H9 (cell line): ENCODE data around the gene DPH1. TPM values are rescaled to one million over a fixed set of nuclear protein-coding genes. Genes with fewer than 3 reads are reported as not detected.
A peak's percentile ranks its signal among the peaks of the same experiment; 100 is the strongest.

Experiments
- DNase-seq: peaks from one replicate; pipeline ENCODE4 v3.0.0-alpha.2; 2017
- H2AFZ ChIP-seq: one replicate; pipeline ENCODE4 v1.6.1; 2013; ENCODE audit warnings: mild to moderate bottlenecking, low read length, control low read depth, moderate library complexity
- H2AK5ac ChIP-seq: 2 replicates; pipeline ENCODE4 v1.6.1; 2013; ENCODE audit warnings: low read length, control low read depth, mixed read lengths; ENCODE audit not compliant: insufficient read length
- H2BK120ac ChIP-seq: one replicate; pipeline ENCODE4 v1.6.1; 2013; ENCODE audit warnings: low read depth, mild to moderate bottlenecking, low read length, control low read depth, inconsistent platforms; ENCODE audit not compliant: poor library complexity, severe bottlenecking
- H2BK12ac ChIP-seq: 2 replicates; pipeline ENCODE4 v1.6.1; 2013; ENCODE audit warnings: low read length, control low read depth, mixed read lengths, low read depth; ENCODE audit not compliant: insufficient read length
- H2BK15ac ChIP-seq: 2 replicates; pipeline ENCODE4 v1.6.1; 2013; ENCODE audit warnings: low read depth, low read length, control low read depth
- H2BK20ac ChIP-seq: one replicate; pipeline ENCODE4 v1.6.1; 2013; ENCODE audit warnings: low read depth, mild to moderate bottlenecking, low read length, control low read depth, inconsistent platforms; ENCODE audit not compliant: poor library complexity, severe bottlenecking
- H2BK5ac ChIP-seq: 2 replicates; pipeline ENCODE4 v1.6.1; 2013; ENCODE audit warnings: low read length, control low read depth, mixed read lengths; ENCODE audit not compliant: insufficient read length
- H3K14ac ChIP-seq: 2 replicates; pipeline ENCODE4 v1.6.1; 2013; ENCODE audit warnings: low read length, control low read depth; ENCODE audit not compliant: insufficient read depth
- H3K18ac ChIP-seq: 2 replicates; pipeline ENCODE4 v1.6.1; 2013; ENCODE audit warnings: low read depth, mild to moderate bottlenecking, mixed read lengths, low read length, control low read depth; ENCODE audit not compliant: insufficient read length
- H3K23ac ChIP-seq: 2 replicates; pipeline ENCODE4 v1.6.1; 2013; ENCODE audit warnings: low read length, control low read depth, mixed read lengths, low read depth; ENCODE audit not compliant: insufficient read length
- H3K23me2 ChIP-seq: 2 replicates; pipeline ENCODE4 v1.6.1; 2013; ENCODE audit warnings: low read depth, mild to moderate bottlenecking, mixed read lengths, low read length, control low read depth; ENCODE audit not compliant: insufficient read length, poor library complexity, severe bottlenecking
- H3K27ac ChIP-seq: 2 replicates; pipeline ENCODE4 v1.5.1; 2013; ENCODE audit warnings: low read length, control low read depth, mixed read lengths, low read depth; ENCODE audit not compliant: insufficient read length
- H3K27me3 ChIP-seq: 2 replicates; pipeline ENCODE4 v1.6.1; 2013; ENCODE audit warnings: low read length, control low read depth, inconsistent platforms; ENCODE audit not compliant: insufficient read depth
- H3K4ac ChIP-seq: 2 replicates; pipeline ENCODE4 v1.6.1; 2013; ENCODE audit warnings: low read depth, mild to moderate bottlenecking, control low read depth, inconsistent platforms, low read length, moderate library complexity
- H3K4me1 ChIP-seq: 2 replicates; pipeline ENCODE4 v1.6.1; 2013; ENCODE audit warnings: low read length, control low read depth, inconsistent platforms; ENCODE audit not compliant: insufficient read depth
- H3K4me2 ChIP-seq: 2 replicates; pipeline ENCODE4 v1.6.1; 2013; ENCODE audit warnings: low read length, control low read depth, mixed read lengths; ENCODE audit not compliant: insufficient read length, insufficient read depth
- H3K56ac ChIP-seq: 2 replicates; pipeline ENCODE4 v1.6.1; 2013; ENCODE audit warnings: low read depth, mild to moderate bottlenecking, mixed read lengths, low read length, control low read depth; ENCODE audit not compliant: insufficient read length
- H3K79me1 ChIP-seq: 2 replicates; pipeline ENCODE4 v1.6.1; 2013; ENCODE audit warnings: low read depth, mild to moderate bottlenecking, moderate library complexity, low read length, control low read depth, inconsistent platforms; ENCODE audit not compliant: insufficient read depth, poor library complexity, severe bottlenecking
- H3K79me2 ChIP-seq: 2 replicates; pipeline ENCODE4 v1.6.1; 2013; ENCODE audit warnings: low read length, control low read depth, inconsistent platforms; ENCODE audit not compliant: insufficient read depth
- H3K9ac ChIP-seq: 2 replicates; pipeline ENCODE4 v1.6.1; 2013; ENCODE audit warnings: low read length, control low read depth, mixed read lengths; ENCODE audit not compliant: insufficient read length; ENCODE audit errors: extremely low read depth
- H3K9me3 ChIP-seq: one replicate; pipeline ENCODE4 v1.6.1; 2013; ENCODE audit warnings: low read depth, low read length, inconsistent platforms; ENCODE audit not compliant: control insufficient read depth
- H3T11ph ChIP-seq: one replicate; pipeline ENCODE4 v1.6.1; 2013; ENCODE audit warnings: mild to moderate bottlenecking, low read length, control low read depth, inconsistent platforms
- H4K20me1 ChIP-seq: one replicate; pipeline ENCODE4 v1.6.1; 2013; ENCODE audit not compliant: control insufficient read depth, insufficient read length, insufficient read depth
- H4K5ac ChIP-seq: 2 replicates; pipeline ENCODE4 v1.6.1; 2013; ENCODE audit warnings: low read depth, mild to moderate bottlenecking, mixed read lengths, low read length, control low read depth; ENCODE audit not compliant: insufficient read length
- H4K8ac ChIP-seq: replicated peaks from 2 replicates; pipeline ENCODE4 v1.6.1; 2013; ENCODE audit warnings: low read length, control low read depth, mixed read lengths, low read depth; ENCODE audit not compliant: insufficient read length
- H4K91ac ChIP-seq: 2 replicates; pipeline ENCODE4 v1.6.1; 2013; ENCODE audit warnings: low read depth, mild to moderate bottlenecking, moderate library complexity, mixed read lengths, low read length, control low read depth; ENCODE audit not compliant: insufficient read length
- H3K27ac Mint-ChIP-seq, 3 experiments: 2 replicates in 2 of 3; 3 replicates in 1 of 3; pipeline ENCODE4 v1.8.0; 2020 to 2021; ENCODE audit warnings: mixed read lengths in 3 of 3, mild to moderate bottlenecking in 1 of 3, moderate library complexity in 1 of 3
- H3K27me3 Mint-ChIP-seq: 2 replicates; pipeline ENCODE4 v1.8.0; 2021; ENCODE audit warnings: low read depth, mild to moderate bottlenecking, moderate library complexity, mixed read lengths
- H3K36me3 Mint-ChIP-seq, 3 experiments: 2 replicates in 2 of 3; 3 replicates in 1 of 3; pipeline ENCODE4 v1.8.0; 2020 to 2021; ENCODE audit warnings: low read depth in 3 of 3, mixed read lengths in 3 of 3; ENCODE audit not compliant: insufficient read depth in 1 of 3
- H3K4me1 Mint-ChIP-seq, 2 experiments: 2 replicates each; pipeline ENCODE4 v1.8.0; 2020; ENCODE audit warnings: mixed read lengths in 2 of 2
- H3K4me3 Mint-ChIP-seq, 2 experiments: 2 replicates in 1 of 2; 3 replicates in 1 of 2; pipeline ENCODE4 v1.8.0; 2020 to 2021; ENCODE audit warnings: mild to moderate bottlenecking in 2 of 2, mixed read lengths in 2 of 2, moderate library complexity in 1 of 2
- H3K9me3 Mint-ChIP-seq, 2 experiments: 2 replicates in 1 of 2; 3 replicates in 1 of 2; pipeline ENCODE4 v1.8.0; 2020; ENCODE audit warnings: mild to moderate bottlenecking in 2 of 2, mixed read lengths in 2 of 2, moderate library complexity in 1 of 2
- CTCF ChIP-seq: fragments of 200-600 bp; sonication (generic); conservative IDR thresholded peaks from 3 replicates; pipeline ENCODE4 v1.8.0; 2021; ENCODE audit warnings: antibody characterized with exemption, mild to moderate bottlenecking
- WGBS: extraction: QIAGEN DNeasy Blood & Tissue Kit; methylation state at CpG from one replicate; pipeline ENCODE4 v1.1.7; 2013; ENCODE audit warnings: missing lambda C conversion rate, low lambda C conversion rate, mixed read lengths; ENCODE audit not compliant: insufficient read length; ENCODE audit errors: extremely low coverage; 5-methylcytosine and 5-hydroxymethylcytosine counted together
- total RNA-seq: library from RNA; stranded (reverse); gene quantifications from 2 replicates; pipeline ENCODE4 v1.2.1, GENCODE V29; 2021

Gene DPH1
- total RNA-seq, 1 experiment from 2014 or later, result 27.5 TPM

GRCh38 chr17:2064147-2064489 is 34.2 kb downstream of the DPH1 start:
- no peaks in the 10 kb centered on the region for H3K9me3 ChIP-seq
- Mint-ChIP-seq H3K4me1 (peaks cover 38 to 57% of the 10 kb centered on the region in 2 experiments), H3K9me3 (no peaks in the 10 kb centered on the region), H3K27ac (peak overlapping the region in 1 of 3 experiments; percentile 14; a peak in 2 of 7 replicates), H3K36me3 (peaks cover 3 to 47% (median 27%) of the 10 kb centered on the region in 3 experiments), H3K27me3 (peaks cover 18% of the 10 kb centered on the region), H3K4me3 (no peak overlapping the region)
- no peak overlapping the region for H2BK120ac ChIP-seq
- H2AFZ ChIP-seq, result no peak overlapping the region
- H3K23me2 ChIP-seq, result peaks cover 3% of the 10 kb centered on the region
- no peak overlapping the region for H3K4me2 ChIP-seq
- no peak overlapping the region for H3K18ac ChIP-seq
- no peak overlapping the region for H2BK12ac ChIP-seq
- H3K56ac ChIP-seq, result no peak overlapping the region
- no peak overlapping the region for H3T11ph ChIP-seq
- H2AK5ac ChIP-seq, result no peak overlapping the region
- H3K4ac ChIP-seq, result no peak overlapping the region
- H4K91ac ChIP-seq, result no peak overlapping the region
- no peak overlapping the region for H2BK20ac ChIP-seq
- no peak overlapping the region for H2BK15ac ChIP-seq
- no peak for TF ChIP-seq CTCF
- no CpG with 5 or more reads among the region's 5 CpGs for whole genome bisulfite sequencing
- H3K14ac ChIP-seq, result no peak overlapping the region
- no peak overlapping the region for H2BK5ac ChIP-seq
- H3K23ac ChIP-seq, result no peak overlapping the region
- H3K27me3 ChIP-seq, result peaks cover 3% of the 10 kb centered on the region; the same call in 1 of the 2 replicates
- H3K9ac ChIP-seq, result no peak overlapping the region
- H3K79me1 ChIP-seq, result no peaks in the 10 kb centered on the region
- DNase-seq, result no peak
- H3K4me1 ChIP-seq, result peaks cover 5% of the 10 kb centered on the region; the same call in 1 of the 2 replicates
- peaks cover 2% of the 10 kb centered on the region for H4K20me1 ChIP-seq
- H4K5ac ChIP-seq, result no peak overlapping the region
- no peak overlapping the region for H4K8ac ChIP-seq
- H3K27ac ChIP-seq, result no peak overlapping the region
- no peaks in the 10 kb centered on the region for H3K79me2 ChIP-seq
